HepG2 (cell line): ENCODE measurements around the gene KITLG. TPM values are rescaled to one million over a fixed set of nuclear protein-coding genes. Genes with fewer than 3 reads are reported as not detected.
"Not testable (repeated sequence)": the region's sequence is repeated elsewhere in the genome, so short reads cannot be mapped to it uniquely, and the experiment has no call there.

ENCODE experiments used
- FOXA3 ChIP-seq: IDR thresholded peaks from 2 replicates; pipeline ENCODE4 v1.6.1; 2016; ENCODE audit warnings: missing genetic modification reagents, missing compliant biosample characterization
- HNF4A ChIP-seq: sonication (generic); formaldehyde crosslinking; IDR thresholded peaks from 2 replicates; pipeline ENCODE4 v1.4.0; 2020; ENCODE audit warnings: missing genetic modification reagents
- HOXA3 ChIP-seq: sonication (generic); formaldehyde crosslinking; IDR thresholded peaks from 2 replicates; pipeline ENCODE4 v1.5.0; 2020; ENCODE audit warnings: missing genetic modification reagents
- IRF2 ChIP-seq: IDR thresholded peaks from 2 replicates; pipeline ENCODE4 v1.6.1; 2018; ENCODE audit warnings: missing genetic modification reagents, missing compliant biosample characterization
- KAT8 ChIP-seq: IDR thresholded peaks from 2 replicates; pipeline ENCODE4 v1.6.1; 2016; ENCODE audit warnings: missing genetic modification reagents, missing compliant biosample characterization
- KDM6A ChIP-seq: IDR thresholded peaks from 2 replicates; pipeline ENCODE4 v1.6.1; 2016; ENCODE audit warnings: low read depth
- NCOA2 ChIP-seq: sonication (generic); formaldehyde crosslinking; IDR thresholded peaks from 2 replicates; pipeline ENCODE4 v1.8.0; 2022; ENCODE audit warnings: inconsistent platforms
- PAXIP1 ChIP-seq: sonication (generic); formaldehyde crosslinking; conservative IDR thresholded peaks from 2 replicates; pipeline ENCODE4 v1.4.0; 2020; ENCODE audit warnings: mild to moderate bottlenecking, missing genetic modification reagents, moderate library complexity
- POGZ ChIP-seq: sonication (generic); formaldehyde crosslinking; IDR thresholded peaks from 2 replicates; pipeline ENCODE4 v1.4.0; 2020; ENCODE audit warnings: mild to moderate bottlenecking, missing genetic modification reagents
- SALL1 ChIP-seq: sonication (generic); formaldehyde crosslinking; IDR thresholded peaks from 2 replicates; pipeline ENCODE4 v1.8.0; 2022; ENCODE audit warnings: mild to moderate bottlenecking, missing genetic modification reagents
- SOX6 ChIP-seq, 2 experiments: fragments of 450-650 bp in 1 of 2; sonication (generic) in 1 of 2; formaldehyde crosslinking in 1 of 2; IDR thresholded peaks; 2 replicates each; pipeline versions ENCODE4 v1.4.0 to v1.6.1; 2017 to 2020; ENCODE audit warnings: antibody characterized with exemption in 1 of 2, mild to moderate bottlenecking in 1 of 2, missing genetic modification reagents in 1 of 2
- THAP11 ChIP-seq: IDR thresholded peaks from 2 replicates; pipeline ENCODE4 v1.6.1; 2016; ENCODE audit warnings: missing biosample characterization, missing genetic modification reagents
- YY1 ChIP-seq: IDR thresholded peaks from 2 replicates; pipeline ENCODE4 v1.6.1; 2011; ENCODE audit warnings: low read length, low read depth, moderate library complexity, mild to moderate bottlenecking; ENCODE audit not compliant: insufficient read depth, insufficient replicate concordance
- ZMYM4 ChIP-seq: sonication (generic); formaldehyde crosslinking; IDR thresholded peaks from 2 replicates; pipeline ENCODE4 v1.8.1; 2023; ENCODE audit warnings: mild to moderate bottlenecking, missing genetic modification reagents
- ZNF772 ChIP-seq: sonication (generic); formaldehyde crosslinking; IDR thresholded peaks from 2 replicates; pipeline ENCODE4 v1.5.0; 2020; ENCODE audit warnings: mild to moderate bottlenecking, missing genetic modification reagents
- ZNF788 ChIP-seq: sonication (generic); formaldehyde crosslinking; IDR thresholded peaks from 2 replicates; pipeline ENCODE4 v1.5.0; 2020; ENCODE audit warnings: mild to moderate bottlenecking, missing genetic modification reagents, borderline replicate concordance
- polyA plus RNA-seq, 8 experiments: library from polyadenylated mRNA; depleted of rRNA in 3 of 8; stranded (reverse) in 7 of 8; unstranded in 1 of 8; fragments of >200 nt; fragmentation: Illumina TruSeq in 4 of 8; extraction: Trizol in 4 of 8; gene quantifications; 2 replicates each; pipeline versions ENCODE4 v1.2.1 to v1.2.3, GENCODE V29; 2011 to 2016; ENCODE audit warnings: low read depth in 4 of 8, missing spikeins in 1 of 8, mixed read lengths in 1 of 8; ENCODE audit not compliant: insufficient read depth in 1 of 8
- total RNA-seq, 5 experiments: library from RNA; depleted of rRNA; stranded (reverse); fragments of >200 nt; fragmentation: Illumina TruSeq; extraction: Trizol; gene quantifications; 2 replicates each; pipeline ENCODE4 v1.2.3, GENCODE V29; 2016; ENCODE audit warnings: low read depth in 1 of 5
- TF ChIP-seq, protein P1 (sequence below): IDR thresholded peaks from 2 replicates; pipeline ENCODE4 v1.6.1; 2016; ENCODE audit warnings: mild to moderate bottlenecking
- TF ChIP-seq, protein P2 (sequence below): sonication (generic); formaldehyde crosslinking; IDR thresholded peaks from 2 replicates; pipeline ENCODE4 v1.4.0; 2020; ENCODE audit warnings: missing genetic modification reagents
- TF ChIP-seq, protein P3 (sequence below): sonication (generic); formaldehyde crosslinking; IDR thresholded peaks from 2 replicates; pipeline ENCODE4 v1.8.0; 2022; ENCODE audit warnings: mild to moderate bottlenecking, missing genetic modification reagents, borderline replicate concordance
- TF ChIP-seq, protein P4 (sequence below): sonication (generic); formaldehyde crosslinking; IDR thresholded peaks from 2 replicates; pipeline ENCODE4 v1.9.0; 2022; ENCODE audit warnings: missing genetic modification reagents, mild to moderate bottlenecking, borderline replicate concordance

The KITLG gene
- total and polyA plus RNA-seq, 2 of the 13 experiments (the other 11 are each of a cell fraction or from before 2014, with no cell fraction given) = 0.66 to 4.3 TPM

DNA sequence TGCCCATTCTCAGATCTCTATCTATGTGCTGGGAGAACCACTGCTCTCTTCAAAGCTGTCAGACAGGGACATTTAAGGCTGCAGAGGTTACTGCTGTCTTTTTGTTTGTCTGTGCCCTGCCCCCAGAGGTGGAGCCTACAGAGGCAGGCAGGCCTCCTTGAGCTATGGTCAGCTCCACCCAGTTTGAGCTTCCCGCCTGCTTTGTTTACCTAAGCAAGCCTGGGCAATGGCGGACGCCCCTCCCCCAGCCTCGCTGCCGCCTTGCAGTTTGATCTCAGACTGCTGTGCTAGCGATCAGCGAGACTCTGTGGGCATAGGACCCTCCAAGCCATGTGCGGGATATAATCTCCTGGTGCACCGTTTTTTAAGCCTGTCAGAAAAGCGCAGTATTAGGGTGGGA is 113.6 kb downstream of the KITLG start (continued):
- TF ChIP-seq, protein P1, sequence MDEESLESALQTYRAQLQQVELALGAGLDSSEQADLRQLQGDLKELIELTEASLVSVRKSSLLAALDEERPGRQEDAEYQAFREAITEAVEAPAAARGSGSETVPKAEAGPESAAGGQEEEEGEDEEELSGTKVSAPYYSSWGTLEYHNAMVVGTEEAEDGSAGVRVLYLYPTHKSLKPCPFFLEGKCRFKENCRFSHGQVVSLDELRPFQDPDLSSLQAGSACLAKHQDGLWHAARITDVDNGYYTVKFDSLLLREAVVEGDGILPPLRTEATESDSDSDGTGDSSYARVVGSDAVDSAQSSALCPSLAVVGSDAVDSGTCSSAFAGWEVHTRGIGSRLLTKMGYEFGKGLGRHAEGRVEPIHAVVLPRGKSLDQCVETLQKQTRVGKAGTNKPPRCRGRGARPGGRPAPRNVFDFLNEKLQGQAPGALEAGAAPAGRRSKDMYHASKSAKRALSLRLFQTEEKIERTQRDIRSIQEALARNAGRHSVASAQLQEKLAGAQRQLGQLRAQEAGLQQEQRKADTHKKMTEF = peak; percentile 68; the same call in 1 of the 2 replicates
- peak; percentile 64; the same call in 1 of the 2 replicates for TF ChIP-seq POGZ (CRISPR knock-in tag)
- TF ChIP-seq KAT8 (CRISPR knock-in tag) = peak; percentile 38; the same call in 1 of the 2 replicates
- TF ChIP-seq ZNF788 = peak; percentile 48; the same call in 1 of the 2 replicates
- 0 out of 2 replicates have a peak, but pooled peaks have one; percentile 36 for TF ChIP-seq THAP11 (CRISPR knock-in tag)
- TF ChIP-seq YY1 = peak; percentile 77
- TF ChIP-seq SALL1 = peak; percentile 79
- TF ChIP-seq HOXA3 (CRISPR knock-in tag) = peak; percentile 70
- not testable (repeated sequence) for TF ChIP-seq SOX6 (IDR thresholded peaks at IDR 0.05)
- TF ChIP-seq SOX6 (CRISPR knock-in tag; IDR thresholded peaks at IDR 0.05) = peak; percentile 48
- TF ChIP-seq, protein P2, sequence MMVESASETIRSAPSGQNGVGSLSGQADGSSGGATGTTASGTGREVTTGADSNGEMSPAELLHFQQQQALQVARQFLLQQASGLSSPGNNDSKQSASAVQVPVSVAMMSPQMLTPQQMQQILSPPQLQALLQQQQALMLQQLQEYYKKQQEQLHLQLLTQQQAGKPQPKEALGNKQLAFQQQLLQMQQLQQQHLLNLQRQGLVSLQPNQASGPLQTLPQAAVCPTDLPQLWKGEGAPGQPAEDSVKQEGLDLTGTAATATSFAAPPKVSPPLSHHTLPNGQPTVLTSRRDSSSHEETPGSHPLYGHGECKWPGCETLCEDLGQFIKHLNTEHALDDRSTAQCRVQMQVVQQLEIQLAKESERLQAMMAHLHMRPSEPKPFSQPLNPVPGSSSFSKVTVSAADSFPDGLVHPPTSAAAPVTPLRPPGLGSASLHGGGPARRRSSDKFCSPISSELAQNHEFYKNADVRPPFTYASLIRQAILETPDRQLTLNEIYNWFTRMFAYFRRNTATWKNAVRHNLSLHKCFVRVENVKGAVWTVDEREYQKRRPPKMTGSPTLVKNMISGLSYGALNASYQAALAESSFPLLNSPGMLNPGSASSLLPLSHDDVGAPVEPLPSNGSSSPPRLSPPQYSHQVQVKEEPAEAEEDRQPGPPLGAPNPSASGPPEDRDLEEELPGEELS (CRISPR knock-in tag) = peak; percentile 53; the same call in 1 of the 2 replicates
- peak; percentile 74 for TF ChIP-seq PAXIP1 (CRISPR knock-in tag)
- peak; percentile 78 for TF ChIP-seq HNF4A
- TF ChIP-seq, protein P3, sequence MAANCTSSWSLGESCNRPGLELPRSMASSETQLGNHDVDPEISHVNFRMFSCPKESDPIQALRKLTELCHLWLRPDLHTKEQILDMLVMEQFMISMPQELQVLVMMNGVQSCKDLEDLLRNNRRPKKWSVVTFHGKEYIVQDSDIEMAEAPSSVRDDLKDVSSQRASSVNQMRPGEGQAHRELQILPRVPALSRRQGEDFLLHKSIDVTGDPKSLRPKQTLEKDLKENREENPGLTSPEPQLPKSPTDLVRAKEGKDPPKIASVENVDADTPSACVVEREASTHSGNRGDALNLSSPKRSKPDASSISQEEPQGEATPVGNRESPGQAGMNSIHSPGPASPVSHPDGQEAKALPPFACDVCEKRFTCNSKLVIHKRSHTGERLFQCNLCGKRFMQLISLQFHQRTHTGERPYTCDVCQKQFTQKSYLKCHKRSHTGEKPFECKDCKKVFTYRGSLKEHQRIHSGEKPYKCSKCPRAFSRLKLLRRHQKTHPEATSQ (CRISPR knock-in tag) = peak; percentile 35; the same call in 1 of the 2 replicates
- peak; percentile 84 for TF ChIP-seq FOXA3 (CRISPR knock-in tag)
- TF ChIP-seq ZNF772 (CRISPR knock-in tag) = 0 out of 2 replicates have a peak, but pooled peaks have one; percentile 46
- TF ChIP-seq, protein P4, sequence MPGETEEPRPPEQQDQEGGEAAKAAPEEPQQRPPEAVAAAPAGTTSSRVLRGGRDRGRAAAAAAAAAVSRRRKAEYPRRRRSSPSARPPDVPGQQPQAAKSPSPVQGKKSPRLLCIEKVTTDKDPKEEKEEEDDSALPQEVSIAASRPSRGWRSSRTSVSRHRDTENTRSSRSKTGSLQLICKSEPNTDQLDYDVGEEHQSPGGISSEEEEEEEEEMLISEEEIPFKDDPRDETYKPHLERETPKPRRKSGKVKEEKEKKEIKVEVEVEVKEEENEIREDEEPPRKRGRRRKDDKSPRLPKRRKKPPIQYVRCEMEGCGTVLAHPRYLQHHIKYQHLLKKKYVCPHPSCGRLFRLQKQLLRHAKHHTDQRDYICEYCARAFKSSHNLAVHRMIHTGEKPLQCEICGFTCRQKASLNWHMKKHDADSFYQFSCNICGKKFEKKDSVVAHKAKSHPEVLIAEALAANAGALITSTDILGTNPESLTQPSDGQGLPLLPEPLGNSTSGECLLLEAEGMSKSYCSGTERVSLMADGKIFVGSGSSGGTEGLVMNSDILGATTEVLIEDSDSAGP (CRISPR knock-in tag) = peak; percentile 37; the same call in 1 of the 2 replicates
- 0 out of 2 replicates have a peak, but pooled peaks have one; percentile 57 for TF ChIP-seq KDM6A (CRISPR knock-in tag)
- peak; percentile 91 for TF ChIP-seq ZMYM4 (CRISPR knock-in tag)
- TF ChIP-seq NCOA2 (CRISPR knock-in tag) = peak; percentile 32; the same call in 1 of the 2 replicates
- 0 out of 2 replicates have a peak, but pooled peaks have one; percentile 19 for TF ChIP-seq IRF2 (CRISPR knock-in tag)
